ENCODE data around the gene KCNQ4. TPM values are rescaled to one million over a fixed set of nuclear protein-coding genes. Genes with fewer than 3 reads are reported as not detected.
A peak's percentile ranks its signal among the peaks of the same experiment; 100 is the strongest.

Gene KCNQ4
- polyA plus RNA-seq, 3 donors = 0.13 TPM; not detected in 2

DNA sequence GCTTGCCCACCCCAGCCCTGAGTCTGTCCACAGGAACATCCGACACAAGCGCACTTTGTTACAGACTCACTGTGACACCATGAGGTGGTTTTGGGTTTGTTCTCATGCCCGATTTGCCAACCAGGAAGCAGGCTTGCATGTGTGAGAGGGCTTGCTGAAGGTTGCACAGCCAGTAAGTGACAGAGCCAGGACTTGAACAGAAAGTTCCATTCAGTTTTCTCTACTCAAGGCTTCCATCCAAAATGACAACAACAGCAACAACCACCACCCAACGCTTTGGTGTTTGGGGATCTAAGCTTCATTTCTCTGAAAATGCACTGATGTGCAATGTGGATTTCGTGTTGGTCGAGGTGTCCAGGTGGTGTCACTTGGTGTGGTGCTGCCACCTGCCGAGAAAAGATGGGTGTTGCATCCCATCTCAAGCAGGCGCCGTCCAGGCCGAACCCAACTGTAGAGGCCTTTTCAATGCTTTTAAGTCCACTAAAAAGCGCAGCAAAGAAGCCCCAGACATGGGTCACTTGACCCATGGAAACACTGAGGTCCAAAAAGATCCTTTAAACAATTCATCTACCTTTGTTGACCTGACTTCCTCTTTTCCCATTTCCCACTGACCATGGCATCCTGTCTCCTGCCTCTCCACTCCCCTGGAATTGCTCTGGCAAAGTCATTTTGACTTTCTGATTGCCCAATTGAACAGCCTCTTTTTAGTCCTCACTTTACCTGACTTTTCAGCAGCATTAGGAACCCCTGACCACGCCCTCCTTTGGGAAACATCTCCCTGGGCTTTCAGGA is 66.4 kb downstream of the KCNQ4 start:
- H3K36me3 Mint-ChIP-seq = no peaks in the 10 kb centered on the region
- Histone ChIP-seq H3K27ac (ENCODE audit: low read depth in 1 of 2, low read length in 2 of 2) (no peak overlapping the region), H3K4me1 (ENCODE audit: control insufficient read depth in 1 of 2, insufficient read depth in 2 of 2, low read length in 2 of 2) (peaks cover 6 to 14% of the 10 kb centered on the region in 2 donors), H3K9me3 (replicated peaks in 1 of 2; ENCODE audit: control insufficient read depth in 1 of 2, insufficient read depth in 1 of 2, low read length in 2 of 2) (no peaks in the 10 kb centered on the region), H3K9ac (ENCODE audit: insufficient read depth, low read length, poor library complexity, severe bottlenecking) (no peak overlapping the region), H2AFZ (ENCODE audit: insufficient read depth, low read depth, low read length, poor library complexity, severe bottlenecking) (no peak overlapping the region), H3K27me3 (ENCODE audit: control insufficient read depth in 2 of 2, insufficient read depth in 2 of 2, low read length in 2 of 2) (no peaks in the 10 kb centered on the region), H3K4me2 (replicated peaks; ENCODE audit: extremely low read depth, low read length, poor library complexity, severe bottlenecking) (peak overlapping the region; percentile 12), H3K4me3 (replicated peaks in 1 of 3; ENCODE audit: low read depth in 2 of 3, low read length in 3 of 3) (no peak overlapping the region), H4K20me1 (ENCODE audit: insufficient read depth, low read length) (no peaks in the 10 kb centered on the region), H3K79me2 (ENCODE audit: insufficient read depth, low read length) (no peaks in the 10 kb centered on the region), H3K36me3 (replicated peaks in 1 of 2; ENCODE audit: control insufficient read depth in 1 of 2, insufficient read depth in 2 of 2, low read length in 2 of 2) (no peaks in the 10 kb centered on the region)
- intact Hi-C loops (cut with micrococcal nuclease) = loop anchor here (2.0 to 10.0 kb wide), 4 partner anchors 102 to 255 kb away; no protein-coding TSS in a partner anchor
- H3K4me1 Mint-ChIP-seq = peaks cover 23% of the 10 kb centered on the region
- 7% methylated on average over 8 of the region's 12 CpGs for WGBS (ENCODE audit: insufficient coverage)
- H3K4me3 Mint-ChIP-seq = peak overlapping the region in 1 of 2 donors; percentile 21
- H3K27me3 Mint-ChIP-seq (ENCODE audit: low read depth in 3 of 3) = peaks cover 2 to 7% (median 2%) of the 10 kb centered on the region in 3 donors
- TF ChIP-seq CTCF (IDR thresholded peaks at IDR 0.05) = peak; percentile 92
- peak; percentile 49 to 63 (median 61) for DNase-seq
- H3K9me3 Mint-ChIP-seq = no peaks in the 10 kb centered on the region
- H3K27ac Mint-ChIP-seq = no peak overlapping the region

DNA sequence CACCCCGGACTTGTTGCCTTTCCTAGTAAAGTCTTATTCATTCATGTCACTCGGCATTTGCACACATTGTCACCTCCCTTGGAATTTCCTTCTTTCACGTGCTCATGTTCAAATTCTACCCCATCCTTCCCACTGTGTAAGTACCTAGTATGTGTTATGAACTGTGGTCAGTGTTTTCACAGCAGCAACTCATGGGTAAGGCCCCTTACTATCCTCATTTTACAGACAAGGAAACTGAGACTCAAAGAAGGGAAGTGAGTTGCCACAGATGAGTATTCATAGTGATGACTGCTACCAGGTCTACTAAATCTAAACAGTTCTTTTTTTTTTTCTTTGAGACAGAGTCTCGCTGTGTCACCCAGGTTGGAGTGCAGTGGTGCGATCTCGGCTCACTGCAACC is 68.1 kb downstream of the KCNQ4 start:
- Histone ChIP-seq H3K9me3 (replicated peaks in 1 of 2; ENCODE audit: control insufficient read depth in 1 of 2, insufficient read depth in 1 of 2, low read length in 2 of 2) (no peaks in the 10 kb centered on the region), H3K4me3 (replicated peaks in 1 of 3; ENCODE audit: low read depth in 2 of 3, low read length in 3 of 3) (no peak overlapping the region), H4K20me1 (ENCODE audit: insufficient read depth, low read length) (no peaks in the 10 kb centered on the region), H3K4me2 (replicated peaks; ENCODE audit: extremely low read depth, low read length, poor library complexity, severe bottlenecking) (no peak overlapping the region), H2AFZ (ENCODE audit: insufficient read depth, low read depth, low read length, poor library complexity, severe bottlenecking) (no peak overlapping the region), H3K4me1 (ENCODE audit: control insufficient read depth in 1 of 2, insufficient read depth in 2 of 2, low read length in 2 of 2) (peaks cover 6 to 10% of the 10 kb centered on the region in 2 donors), H3K27ac (ENCODE audit: low read depth in 1 of 2, low read length in 2 of 2) (no peak overlapping the region), H3K27me3 (ENCODE audit: control insufficient read depth in 2 of 2, insufficient read depth in 2 of 2, low read length in 2 of 2) (no peaks in the 10 kb centered on the region), H3K36me3 (replicated peaks in 1 of 2; ENCODE audit: control insufficient read depth in 1 of 2, insufficient read depth in 2 of 2, low read length in 2 of 2) (no peaks in the 10 kb centered on the region), H3K79me2 (ENCODE audit: insufficient read depth, low read length) (no peaks in the 10 kb centered on the region), H3K9ac (ENCODE audit: insufficient read depth, low read length, poor library complexity, severe bottlenecking) (no peak overlapping the region)
- peak in 1 of 3 donors; percentile 23 for DNase-seq
- Mint-ChIP-seq H3K4me3 (no peak overlapping the region), H3K27me3 (ENCODE audit: low read depth in 3 of 3) (peaks cover 2 to 10% (median 2%) of the 10 kb centered on the region in 3 donors), H3K36me3 (no peaks in the 10 kb centered on the region), H3K27ac (peak overlapping the region in 2 of 7 donors; percentile 20), H3K9me3 (no peaks in the 10 kb centered on the region), H3K4me1 (peaks cover 17% of the 10 kb centered on the region)
- no peak for TF ChIP-seq CTCF (IDR thresholded peaks at IDR 0.05)
- intact Hi-C loops (cut with micrococcal nuclease) = no loop called here
- 93% methylated on average over 3 of the region's 6 CpGs for WGBS (ENCODE audit: insufficient coverage)

All from CD14-positive monocyte (primary cell).